GM21515 (cell line): ENCODE data around the gene LOC128125822.
A peak's percentile ranks its signal among the peaks of the same experiment; 100 is the strongest.

ENCODE experiments used
- ATAC-seq: cut with Tn5 transposase; IDR thresholded peaks from one replicate; pipeline ENCODE4 v1.9.1; 2021; ENCODE audit not compliant: unreplicated experiment

LOC128125822 gene

DNA sequence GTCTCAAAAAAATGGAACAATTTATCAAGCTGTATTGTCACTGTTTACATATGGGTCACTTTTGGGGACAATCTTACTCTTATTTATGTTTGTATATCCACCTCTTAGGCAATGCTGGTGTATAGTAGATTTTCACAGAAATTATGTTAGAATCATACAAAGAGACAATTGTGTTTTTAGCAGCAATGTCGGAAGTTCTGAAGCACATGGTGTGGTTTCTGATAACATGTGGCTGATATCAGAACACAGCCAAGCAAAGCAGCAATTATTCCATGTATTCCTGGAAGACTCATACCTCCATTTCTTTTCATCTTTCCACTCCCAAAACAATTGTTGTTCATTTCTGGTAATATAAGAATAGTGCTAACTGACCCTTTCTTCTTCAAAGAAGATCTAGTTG is 17.5 kb upstream of the LOC128125822 start:
- ATAC-seq: no peak

DNA sequence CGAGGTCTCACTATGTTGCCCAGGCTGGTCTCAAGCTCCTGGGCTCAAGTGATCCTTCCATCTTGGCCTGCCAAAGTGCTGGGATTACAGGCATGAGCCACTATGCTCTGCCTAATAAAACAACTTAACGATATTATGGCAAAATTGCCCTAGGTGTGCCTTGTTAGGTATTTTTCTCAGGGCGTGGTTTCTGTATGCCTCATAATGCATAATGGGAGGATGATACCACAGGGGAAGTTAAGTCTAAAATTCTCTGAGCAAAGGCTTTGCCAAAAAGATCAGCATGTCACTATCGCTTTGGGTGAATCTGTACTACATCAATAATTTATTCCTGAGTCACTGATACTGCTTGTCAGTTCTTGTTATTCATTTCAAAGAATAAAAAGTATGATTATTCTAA is 15.9 kb upstream of the LOC128125822 start:
- ATAC-seq: no peak

DNA sequence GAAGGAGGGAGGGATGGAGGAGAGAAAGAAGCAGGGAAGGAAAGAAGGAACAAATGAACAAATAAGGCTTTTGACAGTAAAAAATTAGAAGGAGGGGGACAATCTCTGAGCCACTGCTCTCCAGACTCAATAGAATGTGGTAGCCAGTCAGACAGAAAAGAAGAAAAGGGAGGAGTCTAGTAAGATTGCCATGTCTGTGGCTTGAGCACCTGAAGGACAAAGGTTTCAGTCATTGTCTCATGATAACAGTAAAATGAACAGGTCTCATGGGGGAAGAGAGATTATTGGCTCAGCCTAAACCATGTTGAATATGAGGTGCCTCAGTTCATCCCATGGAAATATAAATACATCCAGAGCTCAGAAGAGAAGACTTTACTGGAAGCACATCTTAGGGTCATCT is 14.0 kb upstream of the LOC128125822 start:
- no peak for ATAC-seq

GRCh38 chr6:63560801-63561287 is 11.4 kb upstream of the LOC128125822 start:
- ATAC-seq: no peak

- ATAC-seq: no peak
Measured at GRCh38 chr6:63561288-63561687, 11.0 kb upstream of the LOC128125822 start.

DNA sequence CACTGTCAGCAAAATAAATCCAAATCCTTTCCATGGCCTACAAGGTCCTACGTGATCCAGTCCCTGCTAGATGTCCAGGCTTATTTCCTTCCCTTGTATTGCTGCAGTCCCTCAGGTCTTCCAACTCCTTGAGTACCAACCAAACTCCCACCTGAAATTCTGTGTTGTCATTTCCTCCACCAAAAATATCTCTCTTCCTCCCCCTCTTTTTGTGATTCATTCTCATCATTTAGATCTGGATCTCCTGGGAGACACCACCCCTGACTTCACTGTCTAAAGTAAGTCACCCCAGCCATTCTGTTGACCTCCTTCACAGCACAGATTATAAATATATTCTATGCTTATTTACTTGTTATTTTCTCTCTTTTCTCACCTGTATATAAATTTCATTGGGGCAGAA is 9.0 kb upstream of the LOC128125822 start:
- ATAC-seq: no peak

DNA sequence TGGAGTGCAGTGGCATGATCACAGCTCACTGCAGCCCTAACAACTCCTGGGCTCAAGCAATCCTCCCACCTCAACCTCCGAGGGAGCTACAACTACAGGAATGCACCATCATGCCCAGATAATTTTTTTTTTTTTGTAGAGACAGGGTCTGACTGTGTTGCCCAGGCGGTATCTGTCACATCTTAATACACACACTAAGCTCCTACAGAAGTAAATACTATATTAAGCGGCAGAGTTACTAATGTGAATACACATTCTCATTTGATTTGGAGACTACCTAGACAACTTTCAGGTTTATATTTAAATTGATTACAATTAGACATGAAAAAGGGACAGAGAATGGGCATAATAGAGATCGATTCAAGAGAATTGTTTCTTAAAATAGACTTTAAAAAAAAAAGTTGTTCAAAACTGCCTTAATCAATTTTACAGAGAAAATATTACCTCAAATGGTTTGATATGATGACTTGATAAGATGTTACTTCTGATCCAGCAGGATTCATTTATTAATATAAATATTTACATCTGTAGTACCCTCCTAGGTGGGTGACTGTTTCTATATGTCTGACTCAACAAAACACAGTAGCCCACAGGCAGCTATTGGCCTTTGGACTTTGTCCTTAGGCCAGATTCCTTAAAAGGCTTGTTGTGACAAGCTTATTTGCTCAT is 7.1 kb upstream of the LOC128125822 start:
- no peak for ATAC-seq

- ATAC-seq: no peak
Measured at GRCh38 chr6:63565727-63566596, 6.3 kb upstream of the LOC128125822 start.

- ATAC-seq: no peak
Measured at GRCh38 chr6:63567966-63568365, 4.3 kb upstream of the LOC128125822 start.

DNA sequence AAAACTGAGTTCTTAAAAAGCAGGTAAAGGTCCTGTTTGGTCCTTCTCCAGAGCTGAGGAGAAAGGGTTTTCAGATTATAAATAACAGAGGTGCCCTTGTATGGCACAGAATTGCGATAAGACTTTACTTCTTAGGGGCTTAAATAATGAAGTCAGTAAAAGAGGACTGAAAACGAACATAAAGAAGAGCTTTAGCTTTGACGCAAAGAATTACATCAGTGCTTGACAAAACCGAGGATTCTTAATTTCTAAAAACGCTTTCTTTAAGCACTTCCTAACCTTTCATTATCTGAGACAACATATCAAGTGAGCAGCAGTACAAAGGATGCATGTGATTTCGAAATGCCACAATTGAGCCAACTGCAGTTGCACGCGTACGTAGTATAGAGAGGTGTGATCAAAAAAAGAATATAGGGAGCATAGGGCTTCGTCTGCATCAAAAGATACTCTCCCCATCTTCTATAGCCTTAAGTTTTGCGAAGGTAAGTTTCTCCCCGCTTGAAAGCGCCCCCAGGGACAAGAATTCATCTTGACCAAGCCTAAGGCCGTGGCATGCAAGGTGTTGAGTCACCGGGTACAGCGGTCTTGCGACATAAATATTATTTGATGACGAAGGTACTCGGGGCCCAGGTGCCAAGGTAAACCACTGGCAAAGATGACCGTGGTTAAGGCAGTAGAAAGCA is 778 bp upstream of the LOC128125822 start:
- no peak for ATAC-seq

- ATAC-seq: peak; percentile 1
Measured at GRCh38 chr6:63572747-63573075, 431 bp downstream of the LOC128125822 start.

GRCh38 chr6:63573076-63573898 is 1.0 kb downstream of the LOC128125822 start:
- peak; percentile 56 for ATAC-seq

- ATAC-seq: no peak
Measured at GRCh38 chr6:63573899-63574553, 1.7 kb downstream of the LOC128125822 start.

DNA sequence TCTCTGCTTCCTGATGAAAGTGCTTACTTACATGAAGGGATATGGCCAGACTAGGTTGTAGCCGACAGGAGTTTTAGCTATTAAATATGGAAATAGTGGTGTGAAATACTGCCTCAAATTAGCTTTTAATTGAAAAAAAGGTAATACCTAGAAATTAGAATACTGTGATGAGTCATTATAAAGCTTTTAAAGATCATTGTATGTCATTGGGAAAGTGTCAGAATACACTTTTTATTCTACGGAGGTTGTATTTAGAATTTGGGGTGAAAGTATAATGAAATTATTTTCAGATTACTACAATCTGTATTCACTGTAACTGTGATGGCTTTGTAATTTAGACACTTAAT is 2.2 kb downstream of the LOC128125822 start:
- ATAC-seq: no peak

GRCh38 chr6:63576147-63576772 is 4.0 kb downstream of the LOC128125822 start:
- ATAC-seq: no peak

GRCh38 chr6:63576985-63577712 is 4.9 kb downstream of the LOC128125822 start:
- no peak for ATAC-seq

GRCh38 chr6:63578757-63579156 is 6.5 kb downstream of the LOC128125822 start:
- ATAC-seq: no peak

GRCh38 chr6:63579937-63580703 is 7.8 kb downstream of the LOC128125822 start:
- ATAC-seq: no peak

- no peak for ATAC-seq
Measured at GRCh38 chr6:63580704-63580961, 8.4 kb downstream of the LOC128125822 start.
